Lower leg skin (tissue), 3 donors: ENCODE data around the gene IRS1.

ENCODE experiments used
- CTCF ChIP-seq, 3 donors: fragments of 450-650 bp; IDR thresholded peaks; one replicate each; pipeline ENCODE4 v1.5.1; 2016; ENCODE audit warnings: antibody characterized with exemption in 3 of 3, mild to moderate bottlenecking in 3 of 3, moderate library complexity in 2 of 3
- POLR2A ChIP-seq, 2 donors: fragments of 450-650 bp; IDR thresholded peaks; one replicate each; pipeline ENCODE4 v1.6.1; 2016 to 2017; ENCODE audit warnings: antibody characterized with exemption in 2 of 2, mild to moderate bottlenecking in 1 of 2, moderate library complexity in 1 of 2

DNA sequence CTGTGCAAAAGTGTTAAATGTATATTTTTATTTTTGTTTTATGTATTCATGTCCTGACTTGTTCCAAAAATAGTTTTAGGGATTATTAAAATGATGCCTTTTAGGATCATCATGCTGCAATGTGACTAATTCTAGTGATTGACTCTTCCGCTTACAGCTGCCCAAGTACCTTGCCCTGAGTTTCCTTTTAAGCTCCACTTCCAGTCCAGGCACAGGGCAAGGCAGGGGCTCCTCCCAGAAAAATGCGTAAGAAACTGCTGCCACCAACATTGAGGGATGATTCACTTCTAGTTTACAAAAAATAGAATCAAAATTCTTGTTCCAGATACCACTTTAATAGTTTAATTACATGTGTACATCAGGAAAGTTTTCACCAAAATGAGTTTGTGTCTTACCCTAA is 116.4 kb downstream of the IRS1 start:
- TF ChIP-seq CTCF (IDR thresholded peaks at IDR 0.05) (no peak), POLR2A (IDR thresholded peaks at IDR 0.05) (no peak)
